ENCODE measurements around the gene ZNF135. TPM values are rescaled to one million over a fixed set of nuclear protein-coding genes. Genes with fewer than 3 reads are reported as not detected.

The ZNF135 gene
- total RNA-seq, 1 donor from 2014 or later, result 1.7 TPM

- H2AFZ ChIP-seq (ENCODE audit: low read depth, low read length), result no peak overlapping the region
- TF ChIP-seq, protein P1, sequence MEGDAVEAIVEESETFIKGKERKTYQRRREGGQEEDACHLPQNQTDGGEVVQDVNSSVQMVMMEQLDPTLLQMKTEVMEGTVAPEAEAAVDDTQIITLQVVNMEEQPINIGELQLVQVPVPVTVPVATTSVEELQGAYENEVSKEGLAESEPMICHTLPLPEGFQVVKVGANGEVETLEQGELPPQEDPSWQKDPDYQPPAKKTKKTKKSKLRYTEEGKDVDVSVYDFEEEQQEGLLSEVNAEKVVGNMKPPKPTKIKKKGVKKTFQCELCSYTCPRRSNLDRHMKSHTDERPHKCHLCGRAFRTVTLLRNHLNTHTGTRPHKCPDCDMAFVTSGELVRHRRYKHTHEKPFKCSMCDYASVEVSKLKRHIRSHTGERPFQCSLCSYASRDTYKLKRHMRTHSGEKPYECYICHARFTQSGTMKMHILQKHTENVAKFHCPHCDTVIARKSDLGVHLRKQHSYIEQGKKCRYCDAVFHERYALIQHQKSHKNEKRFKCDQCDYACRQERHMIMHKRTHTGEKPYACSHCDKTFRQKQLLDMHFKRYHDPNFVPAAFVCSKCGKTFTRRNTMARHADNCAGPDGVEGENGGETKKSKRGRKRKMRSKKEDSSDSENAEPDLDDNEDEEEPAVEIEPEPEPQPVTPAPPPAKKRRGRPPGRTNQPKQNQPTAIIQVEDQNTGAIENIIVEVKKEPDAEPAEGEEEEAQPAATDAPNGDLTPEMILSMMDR (IDR thresholded peaks at IDR 0.05; ENCODE audit: insufficient read depth, low read depth, low read length), result no peak
- no peak for TF ChIP-seq EZH2 (IDR thresholded peaks at IDR 0.05; ENCODE audit: insufficient read depth, low read length)
- H3K9ac ChIP-seq (ENCODE audit: low read length), result no peak overlapping the region
- Mint-ChIP-seq H3K27ac (ENCODE audit: unreplicated experiment) (no peak overlapping the region), H3K4me3 (ENCODE audit: unreplicated experiment) (no peak overlapping the region), H3K4me1 (ENCODE audit: low read depth, unreplicated experiment) (no peaks in the 10 kb centered on the region), H3K9me3 (ENCODE audit: unreplicated experiment) (peaks cover 46% of the 10 kb centered on the region), H3K36me3 (ENCODE audit: low read depth, unreplicated experiment) (peaks cover 8% of the 10 kb centered on the region), H3K27me3 (ENCODE audit: low read depth, unreplicated experiment) (peaks cover 3% of the 10 kb centered on the region)
- no peak for FAIRE-seq
- H3K4me1 ChIP-seq (ENCODE audit: insufficient read depth, low read length), result no peaks in the 10 kb centered on the region
- no peaks in the 10 kb centered on the region for H3K27me3 ChIP-seq (ENCODE audit: insufficient read depth, low read length)
- no peak overlapping the region for H3K4me2 ChIP-seq (ENCODE audit: low read length)
- no peak for DNase-seq (ENCODE audit: low read depth)
- H3K4me3 ChIP-seq (ENCODE audit: insufficient read depth, low read depth, low read length), result no peak overlapping the region
- H3K9me3 ChIP-seq (ENCODE audit: insufficient read depth, low read depth, low read length), result peaks cover 20% of the 10 kb centered on the region
- H3K36me3 ChIP-seq (ENCODE audit: insufficient read depth, low read length), result no peaks in the 10 kb centered on the region
- H3K79me2 ChIP-seq (ENCODE audit: insufficient read depth, low read length), result no peaks in the 10 kb centered on the region
- H3K27ac ChIP-seq (ENCODE audit: low read depth, low read length), result no peak overlapping the region
- H4K20me1 ChIP-seq (ENCODE audit: insufficient read depth, low read length), result no peaks in the 10 kb centered on the region
Measured at GRCh38 chr19:58056261-58056660, 2.8 kb upstream of the ZNF135 start.

GRCh38 chr19:58056861-58057260 lies 2.2 kb upstream of the ZNF135 start:
- DNase-seq (ENCODE audit: low read depth), result no peak
- no peak overlapping the region for H3K4me2 ChIP-seq (ENCODE audit: low read length)
- Mint-ChIP-seq H3K27ac (ENCODE audit: unreplicated experiment) (no peak overlapping the region), H3K9me3 (ENCODE audit: unreplicated experiment) (peaks cover 42% of the 10 kb centered on the region), H3K4me3 (ENCODE audit: unreplicated experiment) (no peak overlapping the region), H3K27me3 (ENCODE audit: low read depth, unreplicated experiment) (peaks cover 3% of the 10 kb centered on the region), H3K36me3 (ENCODE audit: low read depth, unreplicated experiment) (peaks cover 9% of the 10 kb centered on the region), H3K4me1 (ENCODE audit: low read depth, unreplicated experiment) (no peaks in the 10 kb centered on the region)
- H3K27ac ChIP-seq (ENCODE audit: low read depth, low read length), result no peak overlapping the region
- H3K36me3 ChIP-seq (ENCODE audit: insufficient read depth, low read length), result no peaks in the 10 kb centered on the region
- no peak overlapping the region for H2AFZ ChIP-seq (ENCODE audit: low read depth, low read length)
- H3K27me3 ChIP-seq (ENCODE audit: insufficient read depth, low read length), result no peaks in the 10 kb centered on the region
- H3K9ac ChIP-seq (ENCODE audit: low read length), result no peak overlapping the region
- H3K4me3 ChIP-seq (ENCODE audit: insufficient read depth, low read depth, low read length), result no peak overlapping the region
- no peak for TF ChIP-seq EZH2 (IDR thresholded peaks at IDR 0.05; ENCODE audit: insufficient read depth, low read length)
- TF ChIP-seq, protein P1 (IDR thresholded peaks at IDR 0.05; ENCODE audit: insufficient read depth, low read depth, low read length), result no peak
- H3K9me3 ChIP-seq (ENCODE audit: insufficient read depth, low read depth, low read length), result peaks cover 20% of the 10 kb centered on the region
- no peak for FAIRE-seq
- H3K4me1 ChIP-seq (ENCODE audit: insufficient read depth, low read length), result no peaks in the 10 kb centered on the region
- no peaks in the 10 kb centered on the region for H3K79me2 ChIP-seq (ENCODE audit: insufficient read depth, low read length)
- no peaks in the 10 kb centered on the region for H4K20me1 ChIP-seq (ENCODE audit: insufficient read depth, low read length)

GRCh38 chr19:58058467-58058866 lies 615 bp upstream of the ZNF135 start:
- no peak for DNase-seq (ENCODE audit: low read depth)
- H3K27ac ChIP-seq (ENCODE audit: low read depth, low read length), result no peak overlapping the region
- no peaks in the 10 kb centered on the region for H3K36me3 ChIP-seq (ENCODE audit: insufficient read depth, low read length)
- peaks cover 18% of the 10 kb centered on the region for H3K9me3 ChIP-seq (ENCODE audit: insufficient read depth, low read depth, low read length)
- peak overlapping the region; percentile 91 for H2AFZ ChIP-seq (ENCODE audit: low read depth, low read length)
- Mint-ChIP-seq H3K27ac (ENCODE audit: unreplicated experiment) (no peak overlapping the region), H3K4me3 (ENCODE audit: unreplicated experiment) (no peak overlapping the region), H3K9me3 (ENCODE audit: unreplicated experiment) (peaks cover 40% of the 10 kb centered on the region), H3K4me1 (ENCODE audit: low read depth, unreplicated experiment) (no peaks in the 10 kb centered on the region), H3K27me3 (ENCODE audit: low read depth, unreplicated experiment) (peaks cover 3% of the 10 kb centered on the region), H3K36me3 (ENCODE audit: low read depth, unreplicated experiment) (peaks cover 12% of the 10 kb centered on the region)
- H3K4me1 ChIP-seq (ENCODE audit: insufficient read depth, low read length), result no peaks in the 10 kb centered on the region
- TF ChIP-seq, protein P1 (IDR thresholded peaks at IDR 0.05; ENCODE audit: insufficient read depth, low read depth, low read length), result no peak
- no peak for TF ChIP-seq EZH2 (IDR thresholded peaks at IDR 0.05; ENCODE audit: insufficient read depth, low read length)
- no peaks in the 10 kb centered on the region for H3K27me3 ChIP-seq (ENCODE audit: insufficient read depth, low read length)
- no peaks in the 10 kb centered on the region for H3K79me2 ChIP-seq (ENCODE audit: insufficient read depth, low read length)
- peak overlapping the region; percentile 39 for H3K4me3 ChIP-seq (ENCODE audit: insufficient read depth, low read depth, low read length)
- peak overlapping the region; percentile 80 for H3K4me2 ChIP-seq (ENCODE audit: low read length)
- H4K20me1 ChIP-seq (ENCODE audit: insufficient read depth, low read length), result no peaks in the 10 kb centered on the region
- H3K9ac ChIP-seq (ENCODE audit: low read length), result peak overlapping the region; percentile 68
- FAIRE-seq, result no peak

Measured in astrocyte (in vitro differentiated cells and primary cell).